Activated CD8-positive, alpha-beta memory T cell treated with anti-CD3 and anti-CD28 coated beads for 4 hours (primary cell): ENCODE results near the gene PCNX2.

Experiments used
- DNase-seq, 2 donors: peaks; one replicate each; pipeline ENCODE4 v3.0.0-alpha.2; 2020; ENCODE audit warnings: low read depth in 2 of 2

PCNX2 gene

GRCh38 chr1:233063462-233063861 lies 232.1 kb downstream of the PCNX2 start:
- DNase-seq, result no peak

- DNase-seq, result no peak
These were observed 234.3 kb downstream of the PCNX2 start for GRCh38 chr1:233061265-233061664.

- DNase-seq, result no peak
These were observed 235.0 kb downstream of the PCNX2 start for GRCh38 chr1:233060461-233060994.

- DNase-seq, result no peak
These were observed 237.7 kb downstream of the PCNX2 start for GRCh38 chr1:233057836-233058235.

- DNase-seq, result no peak
These were observed 239.5 kb downstream of the PCNX2 start for GRCh38 chr1:233055879-233056641.

GRCh38 chr1:233045588-233045987 lies 249.9 kb downstream of the PCNX2 start:
- no peak for DNase-seq

- DNase-seq, result no peak
These were observed 252.7 kb downstream of the PCNX2 start for GRCh38 chr1:233042834-233043233.

GRCh38 chr1:233040494-233040893 lies 255.0 kb downstream of the PCNX2 start:
- no peak for DNase-seq

GRCh38 chr1:233038581-233038980 lies 256.9 kb downstream of the PCNX2 start:
- DNase-seq, result no peak

GRCh38 chr1:233037843-233038242 lies 257.7 kb downstream of the PCNX2 start:
- DNase-seq, result no peak

- no peak for DNase-seq
These were observed 260.7 kb downstream of the PCNX2 start for GRCh38 chr1:233034836-233035235.

GRCh38 chr1:233033361-233033760 lies 262.2 kb downstream of the PCNX2 start:
- DNase-seq, result no peak

GRCh38 chr1:233032916-233033315 lies 262.6 kb downstream of the PCNX2 start:
- DNase-seq, result no peak

GRCh38 chr1:233031521-233031920 lies 264.0 kb downstream of the PCNX2 start:
- DNase-seq, result no peak

- DNase-seq, result no peak
These were observed 268.5 kb downstream of the PCNX2 start for GRCh38 chr1:233027046-233027445.

- DNase-seq, result no peak
These were observed 270.0 kb downstream of the PCNX2 start for GRCh38 chr1:233025567-233025966.

GRCh38 chr1:233025157-233025556 lies 270.4 kb downstream of the PCNX2 start:
- no peak for DNase-seq

GRCh38 chr1:233024199-233024598 lies 271.3 kb downstream of the PCNX2 start:
- no peak for DNase-seq

- DNase-seq, result no peak
These were observed 273.3 kb downstream of the PCNX2 start for GRCh38 chr1:233022246-233022645.

GRCh38 chr1:233020426-233020825 lies 275.1 kb downstream of the PCNX2 start:
- no peak for DNase-seq

GRCh38 chr1:233019778-233020325 lies 275.7 kb downstream of the PCNX2 start:
- no peak for DNase-seq

- DNase-seq, result no peak
These were observed 276.4 kb downstream of the PCNX2 start for GRCh38 chr1:233019083-233019482.

- DNase-seq, result no peak
These were observed 278.7 kb downstream of the PCNX2 start for GRCh38 chr1:233016798-233017197.
